H1 (cell line): ENCODE measurements around the gene ZNF737. TPM values are rescaled to one million over a fixed set of nuclear protein-coding genes. Genes with fewer than 3 reads are reported as not detected.

Experiments used
- ASH2L ChIP-seq: fragments of 200-600, 300-600 bp; sonication (generic); IDR thresholded peaks from one replicate; pipeline ENCODE4 v1.7.1; 2017; ENCODE audit warnings: low read length
- BCL11A ChIP-seq, 2 experiments: IDR thresholded peaks; one replicate each; pipeline ENCODE4 v1.6.1; 2011; ENCODE audit warnings: low read depth in 2 of 2, low read length in 2 of 2, mild to moderate bottlenecking in 2 of 2
- BRCA1 ChIP-seq: IDR thresholded peaks from 2 replicates; pipeline ENCODE4 v1.6.1; 2012; ENCODE audit warnings: low read depth, low read length, improper control_type of control experiment
- CEBPB ChIP-seq: IDR thresholded peaks from 2 replicates; pipeline ENCODE4 v1.6.1; 2012; ENCODE audit warnings: low read depth, low read length
- CHD2 ChIP-seq: IDR thresholded peaks from 2 replicates; pipeline ENCODE4 v1.6.1; 2012; ENCODE audit warnings: low read length, improper control_type of control experiment
- EP300 ChIP-seq, 2 experiments: IDR thresholded peaks; 1 replicate in 1 of 2; 2 replicates in 1 of 2; pipeline ENCODE4 v1.6.1; 2011 to 2012; ENCODE audit warnings: low read depth in 2 of 2, low read length in 2 of 2, mild to moderate bottlenecking in 2 of 2, borderline replicate concordance in 1 of 2, inconsistent platforms in 1 of 2, moderate library complexity in 1 of 2
- FOSL1 ChIP-seq: IDR thresholded peaks from 2 replicates; pipeline ENCODE4 v1.6.1; 2011; ENCODE audit warnings: mild to moderate bottlenecking, low read depth, low read length, moderate library complexity; ENCODE audit not compliant: insufficient read depth
- JUND ChIP-seq: IDR thresholded peaks from 2 replicates; pipeline ENCODE4 v1.6.1; 2011; ENCODE audit warnings: mild to moderate bottlenecking, improper control_type of control experiment, low read length
- KDM4A ChIP-seq: IDR thresholded peaks from one replicate; pipeline ENCODE4 v1.7.1; 2012; ENCODE audit warnings: low read depth, mild to moderate bottlenecking, moderate library complexity, low read length, inconsistent platforms; ENCODE audit not compliant: severe bottlenecking
- KDM5A ChIP-seq: fragments of 200-600 bp; IDR thresholded peaks from 2 replicates; pipeline ENCODE4 v1.7.1; 2012; ENCODE audit warnings: mild to moderate bottlenecking, low read length, inconsistent platforms, mixed read lengths
- NRF1 ChIP-seq: IDR thresholded peaks from 2 replicates; pipeline ENCODE4 v1.6.1; 2011; ENCODE audit warnings: mild to moderate bottlenecking, low read depth, low read length, improper control_type of control experiment
- POLR2A ChIP-seq, 2 experiments: IDR thresholded peaks; 1 replicate in 1 of 2; 2 replicates in 1 of 2; pipeline ENCODE4 v1.6.1; 2011; ENCODE audit warnings: low read depth in 2 of 2, low read length in 2 of 2, mild to moderate bottlenecking in 2 of 2; ENCODE audit errors: control extremely low read depth in 1 of 2
- POLR2AphosphoS5 ChIP-seq: IDR thresholded peaks from 2 replicates; pipeline ENCODE4 v1.6.1; 2011; ENCODE audit warnings: low read depth, low read length
- POU5F1 ChIP-seq: IDR thresholded peaks from 2 replicates; pipeline ENCODE4 v1.6.1; 2011; ENCODE audit warnings: low read depth, mild to moderate bottlenecking, low read length, moderate library complexity
- RAD21 ChIP-seq, 2 experiments: IDR thresholded peaks in 1 of 2; conservative IDR thresholded peaks in 1 of 2; 2 replicates each; pipeline ENCODE4 v1.6.1; 2011; ENCODE audit warnings: low read depth in 2 of 2, low read length in 2 of 2, improper control_type of control experiment in 1 of 2, inconsistent platforms in 1 of 2, mild to moderate bottlenecking in 1 of 2, moderate library complexity in 1 of 2
- RNF2 ChIP-seq: fragments of 200-900, 300-1000 bp; sonication (generic); IDR thresholded peaks from 2 replicates; pipeline ENCODE4 v1.7.1; 2016; ENCODE audit warnings: borderline replicate concordance, low read depth, mild to moderate bottlenecking, antibody characterized with exemption, low read length; ENCODE audit not compliant: poor library complexity, severe bottlenecking; ENCODE audit errors: missing control alignments
- SAP30 ChIP-seq: fragments of 300-600 bp; sonication (generic); IDR thresholded peaks from 2 replicates; pipeline ENCODE4 v1.7.1; 2012; ENCODE audit warnings: low read length, moderate library complexity, mild to moderate bottlenecking, inconsistent platforms; ENCODE audit not compliant: insufficient read depth, insufficient replicate concordance
- SIN3A ChIP-seq, 2 experiments: IDR thresholded peaks in 1 of 2; conservative IDR thresholded peaks in 1 of 2; 2 replicates each; pipeline ENCODE4 v1.6.1; 2011 to 2012; ENCODE audit warnings: low read length in 2 of 2, improper control_type of control experiment in 1 of 2, low read depth in 1 of 2, mild to moderate bottlenecking in 1 of 2
- SIRT6 ChIP-seq: IDR thresholded peaks from one replicate; pipeline ENCODE4 v1.7.1; 2012; ENCODE audit warnings: low read length, inconsistent platforms
- SP1 ChIP-seq: IDR thresholded peaks from 2 replicates; pipeline ENCODE4 v1.6.1; 2011; ENCODE audit warnings: low read depth, low read length
- SP2 ChIP-seq: IDR thresholded peaks from 2 replicates; pipeline ENCODE4 v1.6.1; 2012; ENCODE audit warnings: mild to moderate bottlenecking, low read length, inconsistent platforms
- SP4 ChIP-seq: IDR thresholded peaks from 2 replicates; pipeline ENCODE4 v1.6.1; 2012; ENCODE audit warnings: low read length, inconsistent platforms
- TAF7 ChIP-seq: optimal IDR thresholded peaks from 2 replicates; pipeline ENCODE3; 2011; ENCODE audit warnings: low read depth, mild to moderate bottlenecking, inconsistent platforms, low read length, moderate library complexity, borderline replicate concordance
- TBP ChIP-seq: IDR thresholded peaks from 2 replicates; pipeline ENCODE4 v1.6.1; 2011; ENCODE audit warnings: low read depth, low read length, improper control_type of control experiment
- TEAD4 ChIP-seq: IDR thresholded peaks from 2 replicates; pipeline ENCODE4 v1.6.1; 2012; ENCODE audit warnings: low read depth, low read length, inconsistent platforms, mixed read lengths
- YY1 ChIP-seq: IDR thresholded peaks from 2 replicates; pipeline ENCODE4 v1.6.1; 2011; ENCODE audit warnings: low read depth, mild to moderate bottlenecking, low read length
- polyA plus RNA-seq, 7 experiments: library from polyadenylated mRNA; depleted of rRNA in 3 of 7; stranded (reverse) in 5 of 7; unstranded in 2 of 7; fragments of >200 nt in 5 of 7; fragments of 200-250 nt in 2 of 7; gene quantifications; 1 replicate in 5 of 7; 2 replicates in 1 of 7; 4 replicates in 1 of 7; pipeline versions ENCODE4 v1.2.1 to v1.2.3, GENCODE V29; 2011 to 2013; ENCODE audit warnings: missing spikeins in 2 of 7, mixed read lengths in 2 of 7
- total RNA-seq: library from RNA; stranded (reverse); fragmentation: NEBNext Ultra II Directional; extraction: Animal tissue kit (Norgen Biotek cat#: 25700); gene quantifications from 2 replicates; pipeline ENCODE4 v1.2.1, GENCODE V29; 2021

ZNF737 gene
- total and polyA plus RNA-seq, 2 of the 8 experiments (the other 6 are each of a cell fraction or from before 2014, with no cell fraction given) = 6.1 to 19.7 TPM

DNA sequence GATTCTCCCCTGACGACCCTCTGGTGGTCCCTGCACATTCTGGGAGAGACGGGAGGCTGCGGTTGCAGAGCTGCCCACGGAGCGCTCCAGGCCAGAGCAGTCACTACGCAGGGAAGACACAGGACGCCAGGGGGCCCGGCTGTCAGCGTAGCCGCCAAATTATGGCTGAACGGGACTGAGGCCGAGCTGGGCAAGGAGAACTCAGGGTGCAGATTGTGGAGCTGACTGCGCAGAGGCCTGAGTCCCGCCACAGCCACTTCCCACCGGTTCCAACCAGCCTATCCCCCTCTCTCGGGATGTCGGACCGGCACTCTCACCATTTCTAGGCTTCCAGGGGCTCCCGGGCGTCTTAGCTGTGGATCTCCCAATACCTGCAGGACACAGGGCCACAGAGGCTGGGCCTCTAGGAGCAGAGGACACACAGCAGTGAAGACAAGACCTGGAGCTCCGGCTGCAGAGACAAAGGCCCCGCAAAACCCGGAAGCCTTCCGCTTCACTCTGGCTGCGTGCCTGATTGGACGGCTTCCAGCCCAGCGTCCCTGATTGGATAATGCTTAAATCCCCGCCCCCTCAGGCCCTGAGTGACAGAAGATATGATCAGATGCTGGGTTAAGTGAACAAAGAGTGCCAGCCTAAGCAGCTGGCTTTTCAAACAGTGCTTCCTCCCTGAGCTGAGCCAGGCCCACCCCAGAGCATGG is at the start of gene ZNF737 (continued):
- 0 out of 2 replicates have a peak, but pooled peaks have one; percentile 20 for TF ChIP-seq YY1
- TF ChIP-seq SP4 = no peak
- peak; percentile 71 for TF ChIP-seq SAP30
- no peak for TF ChIP-seq CEBPB
- TF ChIP-seq EP300 (IDR thresholded peaks at IDR 0.05; ENCODE audit: borderline replicate concordance in 1 of 2, low read depth in 2 of 2, low read length in 2 of 2) = no peak
- TF ChIP-seq TEAD4 = no peak
- TF ChIP-seq RAD21 (IDR thresholded peaks at IDR 0.05 in 1 of 2, conservative IDR thresholded peaks at IDR 0.05 in 1 of 2; ENCODE audit: low read depth in 2 of 2, low read length in 2 of 2) = peak; percentile 17 to 28; a peak in 2 of 4 replicates
- no peak for TF ChIP-seq SIRT6
- TF ChIP-seq POLR2A (IDR thresholded peaks at IDR 0.05; ENCODE audit: control extremely low read depth in 1 of 2, low read depth in 2 of 2, low read length in 2 of 2) = peak; percentile 71 to 85
- TF ChIP-seq FOSL1 = no peak
- TF ChIP-seq TAF7 = peak; percentile 61
- TF ChIP-seq BCL11A (IDR thresholded peaks at IDR 0.05; ENCODE audit: low read depth in 2 of 2, low read length in 2 of 2) = no peak
- TF ChIP-seq KDM4A = peak; percentile 29
- TF ChIP-seq NRF1 = no peak
- TF ChIP-seq BRCA1 = no peak
- TF ChIP-seq SP2 = peak; percentile 22; the same call in 1 of the 2 replicates
- peak; percentile 79 for TF ChIP-seq TBP
- TF ChIP-seq SIN3A (conservative IDR thresholded peaks at IDR 0.05 in 1 of 2, IDR thresholded peaks at IDR 0.05 in 1 of 2; ENCODE audit: low read depth in 1 of 2, low read length in 2 of 2) = peak in 1 of 2 experiments; percentile 62; a peak in 1 of 4 replicates
- peak; percentile 75 for TF ChIP-seq CHD2
- TF ChIP-seq ASH2L = peak; percentile 45
- no peak for TF ChIP-seq RNF2
- peak; percentile 93 for TF ChIP-seq SP1
- TF ChIP-seq POU5F1 = no peak
- TF ChIP-seq JUND = no peak
- no peak for TF ChIP-seq KDM5A
- peak; percentile 73 for TF ChIP-seq POLR2AphosphoS5
